SK-N-MC (cell line): ENCODE results near the gene ZNF793.

Experiments used
- EZH2 ChIP-seq: fragments of 200-600 bp; sonication (generic); IDR thresholded peaks from one replicate; pipeline ENCODE4 v1.6.1; 2017; ENCODE audit warnings: antibody characterized with exemption
- FOXP2 ChIP-seq: optimal IDR thresholded peaks from 2 replicates; pipeline ENCODE3; 2011; ENCODE audit warnings: mild to moderate bottlenecking, moderate library complexity; ENCODE audit not compliant: insufficient read depth; ENCODE audit errors: extremely low read length, control extremely low read depth
- POLR2AphosphoS5 ChIP-seq: IDR thresholded peaks from 2 replicates; pipeline ENCODE4 v1.6.1; 2012; ENCODE audit warnings: mild to moderate bottlenecking, low read depth, low read length, borderline replicate concordance

- TF ChIP-seq EZH2 (no peak), POLR2AphosphoS5 (no peak), FOXP2 (no peak)
Observed at GRCh38 chr19:37565370-37565669, 58.6 kb downstream of the ZNF793 start.
